Upper lobe of right lung (tissue), 1 donor: ENCODE measurements around the gene AGAP2. TPM values are rescaled to one million over a fixed set of nuclear protein-coding genes. Genes with fewer than 3 reads are reported as not detected.
"Not testable (repeated sequence)": the region's sequence is repeated elsewhere in the genome, so short reads cannot be mapped to it uniquely, and the experiment has no call there.

Source experiments
- ATAC-seq: fragments of 200-7000 bp; cut with Tn5 transposase; one replicate; pipeline ENCODE4 v1.9.1; 2020; ENCODE audit warnings: mild to moderate bottlenecking, moderate library complexity
- DNase-seq: peaks from one replicate; pipeline ENCODE4 v3.0.0-alpha.2; 2020
- H3K27ac ChIP-seq: fragments of 200-600 bp; one replicate; pipeline ENCODE4 v1.8.0; 2022
- H3K27me3 ChIP-seq: fragments of 200-600 bp; one replicate; pipeline ENCODE4 v1.8.0; 2022; ENCODE audit warnings: mild to moderate bottlenecking
- H3K36me3 ChIP-seq: fragments of 200-600 bp; one replicate; pipeline ENCODE4 v1.8.0; 2022
- H3K4me1 ChIP-seq: fragments of 200-600 bp; one replicate; pipeline ENCODE4 v1.8.0; 2022
- H3K4me3 ChIP-seq: fragments of 200-600 bp; one replicate; pipeline ENCODE4 v1.8.0; 2022; ENCODE audit warnings: mild to moderate bottlenecking
- H3K9me3 ChIP-seq: fragments of 200-600 bp; one replicate; pipeline ENCODE4 v1.8.0; 2022
- intact Hi-C: fragments of 100-400 bp; cut with DNase I; formaldehyde crosslinking; loops from one replicate; pipeline ENCODE4 v1.11.0; 2022
- microRNA-seq: library from miRNA; unstranded; fragments of <30 nt; microRNA quantifications from one replicate; pipeline ENCODE4 v1.2.0, GENCODE V29; 2020; ENCODE audit warnings: borderline microRNAs expressed
- total RNA-seq: library from RNA; stranded (reverse); fragmentation: NEBNext Ultra II Directional; extraction: Animal tissue kit (Norgen Biotek cat#: 25700); gene quantifications from one replicate; pipeline ENCODE4 v1.2.1, GENCODE V29; 2021
- TF ChIP-seq, protein P1 (sequence below): fragments of 200-600 bp; IDR thresholded peaks from one replicate; pipeline ENCODE4 v1.8.0; 2022; ENCODE audit warnings: antibody characterized with exemption
- donor health status: DM: no; HTN: yes; CAD: no; lungs with severe emphysema.

Gene AGAP2
- total RNA-seq, 1 donor from 2014 or later: 5.4 TPM

GRCh38 chr12:57687862-57688261 is 50.7 kb downstream of the AGAP2 start:
- H3K9me3 ChIP-seq: no peaks in the 10 kb centered on the region
- H3K36me3 ChIP-seq: no peaks in the 10 kb centered on the region
- TF ChIP-seq, protein P1, sequence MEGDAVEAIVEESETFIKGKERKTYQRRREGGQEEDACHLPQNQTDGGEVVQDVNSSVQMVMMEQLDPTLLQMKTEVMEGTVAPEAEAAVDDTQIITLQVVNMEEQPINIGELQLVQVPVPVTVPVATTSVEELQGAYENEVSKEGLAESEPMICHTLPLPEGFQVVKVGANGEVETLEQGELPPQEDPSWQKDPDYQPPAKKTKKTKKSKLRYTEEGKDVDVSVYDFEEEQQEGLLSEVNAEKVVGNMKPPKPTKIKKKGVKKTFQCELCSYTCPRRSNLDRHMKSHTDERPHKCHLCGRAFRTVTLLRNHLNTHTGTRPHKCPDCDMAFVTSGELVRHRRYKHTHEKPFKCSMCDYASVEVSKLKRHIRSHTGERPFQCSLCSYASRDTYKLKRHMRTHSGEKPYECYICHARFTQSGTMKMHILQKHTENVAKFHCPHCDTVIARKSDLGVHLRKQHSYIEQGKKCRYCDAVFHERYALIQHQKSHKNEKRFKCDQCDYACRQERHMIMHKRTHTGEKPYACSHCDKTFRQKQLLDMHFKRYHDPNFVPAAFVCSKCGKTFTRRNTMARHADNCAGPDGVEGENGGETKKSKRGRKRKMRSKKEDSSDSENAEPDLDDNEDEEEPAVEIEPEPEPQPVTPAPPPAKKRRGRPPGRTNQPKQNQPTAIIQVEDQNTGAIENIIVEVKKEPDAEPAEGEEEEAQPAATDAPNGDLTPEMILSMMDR: no peak
- DNase-seq (no peak), ATAC-seq (no peak)
- intact Hi-C loops: no loop called here
- no peak overlapping the region for H3K4me3 ChIP-seq
- peaks cover 18% of the 10 kb centered on the region for H3K27me3 ChIP-seq
- H3K4me1 ChIP-seq: no peaks in the 10 kb centered on the region
- no peak overlapping the region for H3K27ac ChIP-seq

DNA sequence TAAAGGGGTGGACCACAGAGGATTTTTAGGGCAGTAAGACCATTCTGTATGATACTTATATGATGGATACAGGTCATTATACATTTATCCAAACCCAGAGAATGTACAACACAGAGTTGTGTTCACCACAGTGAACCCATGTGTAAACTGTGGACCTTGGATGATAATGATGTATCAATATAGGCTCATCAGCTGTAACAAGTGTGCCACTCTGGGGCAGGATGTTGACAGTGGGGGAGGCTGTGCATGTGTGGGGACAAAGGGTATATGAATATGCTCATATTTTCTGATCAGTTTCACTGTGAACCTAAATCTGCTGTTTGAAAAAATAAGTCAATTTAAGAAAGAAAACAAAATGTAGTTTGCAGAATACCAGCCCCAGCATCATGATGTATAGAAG is 58.8 kb downstream of the AGAP2 start:
- no peaks in the 10 kb centered on the region for H3K4me1 ChIP-seq
- no peaks in the 10 kb centered on the region for H3K27me3 ChIP-seq
- no peak overlapping the region for H3K4me3 ChIP-seq
- no peaks in the 10 kb centered on the region for H3K9me3 ChIP-seq
- DNase-seq (no peak), ATAC-seq (no peak)
- intact Hi-C loops: no loop called here
- TF ChIP-seq, protein P1: no peak
- H3K36me3 ChIP-seq: no peaks in the 10 kb centered on the region
- H3K27ac ChIP-seq: no peak overlapping the region

DNA sequence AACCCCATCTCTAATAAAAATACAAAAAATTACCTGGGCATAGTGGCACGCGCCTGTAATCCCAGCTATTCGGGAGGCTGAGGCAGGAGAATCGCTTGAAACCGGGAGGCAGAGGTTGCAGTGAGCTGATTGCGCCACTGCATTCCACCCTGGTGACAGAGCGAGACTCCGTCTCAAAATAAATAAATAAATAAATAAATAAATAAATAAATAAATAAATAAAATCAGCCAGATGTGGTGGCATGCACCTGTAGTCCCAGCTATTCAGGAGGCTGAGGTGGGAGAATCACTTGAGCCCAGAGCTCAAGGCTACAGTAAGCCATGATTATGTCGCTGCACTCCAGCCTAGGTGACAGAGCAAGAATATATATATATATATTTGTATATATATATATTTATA is 60.6 kb downstream of the AGAP2 start:
- H3K27ac ChIP-seq, H3K4me3 ChIP-seq, intact Hi-C loops, DNase-seq, H3K4me1 ChIP-seq, H3K9me3 ChIP-seq, H3K27me3 ChIP-seq, H3K36me3 ChIP-seq, ATAC-seq: not testable (repeated sequence)

- Histone ChIP-seq H3K4me3 (no peak overlapping the region), H3K4me1 (no peaks in the 10 kb centered on the region), H3K9me3 (no peaks in the 10 kb centered on the region), H3K27me3 (no peaks in the 10 kb centered on the region), H3K27ac (no peak overlapping the region), H3K36me3 (no peaks in the 10 kb centered on the region)
- TF ChIP-seq, protein P1: no peak
- intact Hi-C loops: no loop called here
- no peak for DNase-seq
- ATAC-seq: no peak
Observed at GRCh38 chr12:57674691-57675090, 63.9 kb downstream of the AGAP2 start.

Small RNA genes lying within 50 kb of the gene (microRNA-seq; reads per million reads assigned to microRNA genes)
- gene MIR6759: not detected

Other genes starting within 250 kb of the AGAP2 start
- gene DDIT3, start 218.2 kb downstream of the AGAP2 start, total RNA-seq: 47.3 TPM
- gene MBD6, start 215.9 kb downstream of the AGAP2 start, total RNA-seq: 85.8 TPM
- gene DCTN2, start 191.6 kb downstream of the AGAP2 start, total RNA-seq: 90.7 TPM
- gene KIF5A, start 188.7 kb downstream of the AGAP2 start, total RNA-seq: 0.14 TPM
- gene PIP4K2C, start 147.6 kb downstream of the AGAP2 start, total RNA-seq: 31.0 TPM
- gene DTX3, start 133.9 kb downstream of the AGAP2 start, total RNA-seq: 26.0 TPM
- gene ARHGEF25, start 127.3 kb downstream of the AGAP2 start, total RNA-seq: 16.3 TPM
- 0.93 TPM for gene B4GALNT1, start 105.5 kb downstream of the AGAP2 start, total RNA-seq
- gene OS9, start 44.6 kb downstream of the AGAP2 start, total RNA-seq: 263 TPM
- gene TSPAN31, start 6.3 kb upstream of the AGAP2 start, total RNA-seq: 39.9 TPM
- 77.6 TPM for gene CDK4, start 13.6 kb upstream of the AGAP2 start, total RNA-seq
- gene MARCHF9, start 16.4 kb upstream of the AGAP2 start, total RNA-seq: 21.2 TPM
- gene CYP27B1, start 28.3 kb upstream of the AGAP2 start, total RNA-seq: 2.0 TPM
- gene METTL1, start 33.4 kb upstream of the AGAP2 start, total RNA-seq: 26.9 TPM
- gene EEF1AKMT3, start 33.9 kb upstream of the AGAP2 start, total RNA-seq: 8.0 TPM
- gene TSFM, start 44.0 kb upstream of the AGAP2 start, total RNA-seq: 24.3 TPM
- gene AVIL, start 80.0 kb upstream of the AGAP2 start, total RNA-seq: 11.3 TPM
- gene CTDSP2, start 108.0 kb upstream of the AGAP2 start, total RNA-seq: 217 TPM
- gene ATP23, start 202.8 kb upstream of the AGAP2 start, total RNA-seq: 6.2 TPM